GM10248 (cell line): ENCODE data around the gene ARL16.

Experiments
- CTCF ChIA-PET: fragments of 300-600 bp; sonication (Branson Sonifier 250); formaldehyde crosslinking; extraction: SDS; loops from one replicate; lab custom pipeline; 2021; ENCODE audit warnings: antibody characterized with exemption; lab: Yijun Ruan, JAX
- POLR2A ChIA-PET: fragments of 350-650 bp; sonication (Branson Sonifier 250); formaldehyde crosslinking; extraction: SDS; loops from one replicate; lab custom pipeline; 2020; ENCODE audit warnings: antibody characterized with exemption; lab: Yijun Ruan, JAX
- DNase-seq: peaks from one replicate; pipeline ENCODE4 v3.0.0; 2012; ENCODE audit errors: extremely low spot score
- CTCF ChIP-seq: IDR thresholded peaks from 2 replicates; pipeline ENCODE4 v1.5.1; 2012; ENCODE audit warnings: mild to moderate bottlenecking, low read depth; ENCODE audit errors: extremely low read depth, missing control alignments, control extremely low read depth

ARL16 gene, protein sequence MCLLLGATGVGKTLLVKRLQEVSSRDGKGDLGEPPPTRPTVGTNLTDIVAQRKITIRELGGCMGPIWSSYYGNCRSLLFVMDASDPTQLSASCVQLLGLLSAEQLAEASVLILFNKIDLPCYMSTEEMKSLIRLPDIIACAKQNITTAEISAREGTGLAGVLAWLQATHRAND

GRCh38 chr17:81683584-81684441 lies at the start of gene ARL16, which contains the start of gene HGS:
Gene ARL16 (minus strand): TSS chr17:81683797. CDS start chr17:81683753, 44 bp downstream.
Gene HGS (plus strand): TSS chr17:81684011. CDS start chr17:81684067, 56 bp downstream.
- ChIA-PET POLR2A (interaction anchor here (0.5 to 1.0 kb wide), 5 partner anchors 19 to 186 kb away, joined by 3 to 12 read pairs (median 3); partner anchors contain the start of genes FAAP100 and MRPL12), CTCF (interaction anchor here (1.2 to 3.2 kb wide), 5 partner anchors 9 to 24 kb away, joined by 3 to 12 read pairs (median 4); partner anchors contain the start of gene MRPL12)
- peak; percentile 100 for DNase-seq
- no peak for TF ChIP-seq CTCF

DNA sequence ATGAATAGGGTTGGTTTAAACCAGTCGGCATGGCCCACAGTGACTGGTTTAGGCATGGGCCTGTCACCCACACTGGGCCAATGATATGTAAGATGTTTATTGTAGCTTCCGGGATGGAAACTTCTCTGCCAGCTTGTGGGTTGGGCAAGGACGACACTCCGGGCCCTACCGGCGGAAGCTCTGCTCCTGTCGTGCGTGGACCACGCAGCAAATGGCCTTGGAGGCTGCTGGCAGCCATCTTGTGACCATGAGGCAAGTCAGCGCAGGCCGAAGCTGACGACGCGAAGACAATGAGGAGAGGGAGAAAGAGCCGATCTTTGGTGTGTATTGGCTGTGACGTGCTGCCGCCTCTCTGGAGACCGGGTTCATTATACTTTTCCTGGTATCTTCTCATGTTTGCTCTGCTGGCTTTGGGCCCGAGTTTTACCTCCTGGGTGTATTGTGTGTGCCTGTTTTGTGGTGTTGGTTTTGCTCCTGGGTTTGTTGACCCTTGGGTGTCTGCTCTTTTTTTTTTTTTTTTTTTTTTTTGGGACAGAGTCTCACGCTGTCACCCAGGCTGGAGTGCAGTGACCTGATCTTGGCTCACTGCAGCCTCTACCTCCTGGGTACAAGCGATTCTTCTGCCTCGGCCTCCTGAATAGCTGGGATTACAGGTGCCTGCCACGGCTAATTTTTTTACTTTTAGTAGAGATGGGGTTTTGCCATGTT lies 43.9 kb upstream of the ARL16 start:
- DNase-seq = no peak
- no peak for TF ChIP-seq CTCF
- CTCF ChIA-PET = no interaction called here
- POLR2A ChIA-PET = no interaction called here

- CTCF ChIA-PET = interaction anchor here (1.2 kb wide), 1 partner anchor 233 kb away, joined by 3 read pairs; no protein-coding TSS in a partner anchor
- POLR2A ChIA-PET = no interaction called here
- no peak for DNase-seq
- TF ChIP-seq CTCF = no peak
Measured at GRCh38 chr17:81726004-81726403, 42.4 kb upstream of the ARL16 start.

DNA sequence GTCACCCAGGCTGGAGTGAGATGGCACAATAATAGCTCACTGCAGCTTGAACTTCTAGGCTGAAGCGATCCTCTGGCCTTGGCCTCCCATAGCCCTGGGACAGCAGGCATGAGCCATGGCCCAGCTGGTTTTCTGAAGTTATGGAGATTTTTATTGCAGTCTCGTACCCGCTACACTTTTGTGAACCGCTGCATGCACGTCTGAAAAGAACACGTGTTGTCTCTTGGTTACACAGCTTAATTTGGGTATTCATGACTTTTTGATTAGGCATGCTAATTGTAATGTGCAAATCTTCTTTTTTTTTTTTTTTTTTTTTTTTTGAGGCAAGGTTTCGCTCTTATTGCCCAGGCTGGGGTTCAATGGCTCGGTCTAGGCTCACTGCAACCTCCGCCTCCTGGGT lies 41.8 kb upstream of the ARL16 start:
- DNase-seq = no peak
- ChIA-PET POLR2A (interaction anchor here (1.0 kb wide), 1 partner anchor 13 kb away, joined by 4 read pairs; no protein-coding TSS in a partner anchor), CTCF (interaction anchor here (1.2 to 1.4 kb wide), 3 partner anchors 9 to 234 kb away, joined by 3 to 4 read pairs (median 3); no protein-coding TSS in a partner anchor)
- TF ChIP-seq CTCF = no peak

DNA sequence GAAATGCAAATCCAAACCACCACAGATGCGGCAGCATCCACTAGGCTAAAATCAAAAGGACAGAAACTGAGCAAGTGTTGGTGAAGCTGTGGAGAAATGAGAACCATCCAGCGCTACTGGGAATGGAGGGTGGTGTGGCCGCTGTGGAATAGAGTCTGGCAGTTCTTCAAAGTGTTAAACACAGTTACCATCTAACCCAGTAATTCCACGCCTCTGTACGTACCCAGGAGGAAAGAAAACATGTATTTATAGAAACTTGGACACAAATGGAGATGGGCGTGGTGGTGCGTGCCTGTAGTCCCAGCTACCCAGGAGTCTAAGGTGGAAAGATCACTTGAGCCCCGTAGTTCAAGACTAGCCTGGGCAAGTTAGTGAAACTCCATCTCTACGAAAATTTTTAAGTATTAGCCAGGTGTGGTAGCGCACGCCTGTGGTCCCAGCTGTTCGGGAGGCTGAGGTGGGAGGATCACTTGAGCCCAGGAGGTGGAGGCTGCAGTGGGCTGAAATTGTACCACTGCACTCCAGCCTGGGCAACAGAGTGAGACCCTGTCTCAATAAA lies 40.1 kb upstream of the ARL16 start:
- POLR2A ChIA-PET = no interaction called here
- CTCF ChIA-PET = no interaction called here
- DNase-seq = no peak
- TF ChIP-seq CTCF = no peak
